Ascending aorta (tissue), 2 donors: ENCODE results near the gene ROCK2. TPM values are rescaled to one million over a fixed set of nuclear protein-coding genes. Genes with fewer than 3 reads are reported as not detected.

Experiments used
- DNase-seq, 2 donors: peaks; one replicate each; pipeline ENCODE4 v3.0.0-alpha.2; 2019; ENCODE audit warnings: low spot score in 2 of 2
- H3K27ac ChIP-seq, 2 donors: fragments of 200-600 bp; sonication (generic); one replicate each; pipeline ENCODE4 v1.5.1; 2016 to 2017; ENCODE audit warnings: mild to moderate bottlenecking in 1 of 2
- H3K27me3 ChIP-seq: fragments of 200-600 bp; sonication (generic); one replicate; pipeline ENCODE4 v1.5.1; 2017
- H3K36me3 ChIP-seq, 2 donors: fragments of 200-600 bp; sonication (generic); one replicate each; pipeline ENCODE4 v1.5.1; 2016
- H3K4me1 ChIP-seq, 2 donors: fragments of 200-600 bp; sonication (generic); one replicate each; pipeline ENCODE4 v1.5.1; 2016 to 2017; ENCODE audit warnings: mild to moderate bottlenecking in 1 of 2
- H3K4me3 ChIP-seq, 2 donors: fragments of 200-600 bp; sonication (generic); one replicate each; pipeline ENCODE4 v1.5.1; 2016 to 2017; ENCODE audit warnings: mild to moderate bottlenecking in 1 of 2
- H3K9me3 ChIP-seq, 2 donors: fragments of 200-600 bp; sonication (generic); one replicate each; pipeline ENCODE4 v1.5.1; 2016
- CTCF ChIP-seq, 3 experiments: fragments of 200-600 bp in 2 of 3; fragments of 450-650 bp in 1 of 3; sonication (generic) in 2 of 3; IDR thresholded peaks; one replicate each; pipeline ENCODE4 v1.5.1; 2016 to 2019; ENCODE audit warnings: antibody characterized with exemption in 3 of 3, mild to moderate bottlenecking in 1 of 3, moderate library complexity in 1 of 3
- intact Hi-C: fragments of 100-400 bp; cut with DNase I; formaldehyde crosslinking; loops from one replicate; pipeline ENCODE4 v1.15.1; 2023
- total RNA-seq: library from RNA; depleted of rRNA; stranded (reverse); fragments of >200 nt; gene quantifications from one replicate; pipeline ENCODE4 v1.1.0, GENCODE V29; 2016

ROCK2 gene
- total RNA-seq, 1 donor from 2014 or later: 33.0 TPM

GRCh38 chr2:11182951-11183350 is 161.5 kb downstream of the ROCK2 start:
- TF ChIP-seq CTCF (IDR thresholded peaks at IDR 0.05): no peak
- no peaks in the 10 kb centered on the region for H3K4me1 ChIP-seq
- H3K27ac ChIP-seq: no peak overlapping the region

GRCh38 chr2:11180653-11181052 is 163.8 kb downstream of the ROCK2 start:
- no peaks in the 10 kb centered on the region for H3K9me3 ChIP-seq
- H3K27me3 ChIP-seq: no peaks in the 10 kb centered on the region
- TF ChIP-seq CTCF (IDR thresholded peaks at IDR 0.05): no peak
- intact Hi-C loops: no loop called here
- H3K27ac ChIP-seq: no peak overlapping the region
- DNase-seq: no peak
- H3K4me3 ChIP-seq: no peak overlapping the region
- no peaks in the 10 kb centered on the region for H3K4me1 ChIP-seq
- H3K36me3 ChIP-seq: peaks cover 24 to 39% of the 10 kb centered on the region in 2 donors

More at GRCh38 chr2:11182951-11183350, 161.5 kb downstream of the ROCK2 start:
- Histone ChIP-seq H3K27me3 (no peaks in the 10 kb centered on the region), H3K4me3 (no peak overlapping the region), H3K36me3 (peaks cover 27 to 51% of the 10 kb centered on the region in 2 donors), H3K9me3 (no peaks in the 10 kb centered on the region)
- no peak for DNase-seq
- intact Hi-C loops: no loop called here

- intact Hi-C loops: no loop called here
- Histone ChIP-seq H3K9me3 (no peaks in the 10 kb centered on the region), H3K4me1 (no peaks in the 10 kb centered on the region), H3K27me3 (no peaks in the 10 kb centered on the region), H3K36me3 (peaks cover 21 to 32% of the 10 kb centered on the region in 2 donors), H3K4me3 (no peak overlapping the region), H3K27ac (no peak overlapping the region)
- no peak for TF ChIP-seq CTCF (IDR thresholded peaks at IDR 0.05)
- no peak for DNase-seq
Observed at GRCh38 chr2:11179899-11180298, 164.5 kb downstream of the ROCK2 start.

GRCh38 chr2:11179196-11179595 is 165.2 kb downstream of the ROCK2 start:
- H3K27ac ChIP-seq: no peak overlapping the region
- intact Hi-C loops: no loop called here

GRCh38 chr2:11177871-11178690 is 166.4 kb downstream of the ROCK2 start:
- no peak for TF ChIP-seq CTCF (IDR thresholded peaks at IDR 0.05)
- intact Hi-C loops: no loop called here
- no peak overlapping the region for H3K27ac ChIP-seq
- no peaks in the 10 kb centered on the region for H3K4me1 ChIP-seq
- peaks cover 20 to 27% of the 10 kb centered on the region in 2 donors for H3K36me3 ChIP-seq
- no peak overlapping the region for H3K4me3 ChIP-seq
- no peaks in the 10 kb centered on the region for H3K27me3 ChIP-seq
- DNase-seq: no peak
- no peaks in the 10 kb centered on the region for H3K9me3 ChIP-seq

More at GRCh38 chr2:11179196-11179595, 165.2 kb downstream of the ROCK2 start:
- DNase-seq: no peak
- no peaks in the 10 kb centered on the region for H3K27me3 ChIP-seq
- no peak for TF ChIP-seq CTCF (IDR thresholded peaks at IDR 0.05)
- peaks cover 21 to 28% of the 10 kb centered on the region in 2 donors for H3K36me3 ChIP-seq
- no peak overlapping the region for H3K4me3 ChIP-seq
- H3K9me3 ChIP-seq: no peaks in the 10 kb centered on the region
- no peaks in the 10 kb centered on the region for H3K4me1 ChIP-seq
